ENCODE data around the gene UFSP2. TPM values are rescaled to one million over a fixed set of nuclear protein-coding genes. Genes with fewer than 3 reads are reported as not detected.

UFSP2 gene
- total RNA-seq, 3 donors from 2014 or later, result 19.3 to 32.9 (median 20.2) TPM

- ATAC-seq, result no peak
- H3K4me1 ChIP-seq (ENCODE audit: low read depth), result no peaks in the 10 kb centered on the region
- intact Hi-C loops (cut with DNase I, micrococcal nuclease), result no loop called here
- no peaks in the 10 kb centered on the region for H3K36me3 ChIP-seq (ENCODE audit: low read depth)
- no peak for TF ChIP-seq CTCF (IDR thresholded peaks at IDR 0.05)
- H3K9me3 ChIP-seq, result no peaks in the 10 kb centered on the region
- H3K4me3 ChIP-seq, result no peak overlapping the region
- DNase-seq, result no peak
These were observed 1.4 kb upstream of the UFSP2 start for GRCh38 chr4:185426960-185427688.

- no peak for TF ChIP-seq CTCF (IDR thresholded peaks at IDR 0.05)
- DNase-seq, result no peak
- intact Hi-C loops (cut with DNase I, micrococcal nuclease), result no loop called here
- Histone ChIP-seq H3K9me3 (no peaks in the 10 kb centered on the region), H3K36me3 (ENCODE audit: low read depth) (no peaks in the 10 kb centered on the region), H3K4me3 (peak overlapping the region; percentile 86), H3K4me1 (ENCODE audit: low read depth) (no peaks in the 10 kb centered on the region)
- ATAC-seq, result peak; percentile 30
These were observed 688 bp downstream of the UFSP2 start for GRCh38 chr4:185424905-185425646.

- TF ChIP-seq CTCF (IDR thresholded peaks at IDR 0.05), result no peak
- no peak for DNase-seq
- intact Hi-C loops (cut with DNase I, micrococcal nuclease), result no loop called here
- no peaks in the 10 kb centered on the region for H3K36me3 ChIP-seq (ENCODE audit: low read depth)
- H3K4me3 ChIP-seq, result no peak overlapping the region
- H3K4me1 ChIP-seq (ENCODE audit: low read depth), result no peaks in the 10 kb centered on the region
- H3K9me3 ChIP-seq, result no peaks in the 10 kb centered on the region
- no peak for ATAC-seq
These were observed 4.2 kb downstream of the UFSP2 start for GRCh38 chr4:185421366-185422124.

- H3K36me3 ChIP-seq (ENCODE audit: low read depth), result no peaks in the 10 kb centered on the region
- DNase-seq, result no peak
- intact Hi-C loops (cut with DNase I, micrococcal nuclease), result no loop called here
- no peaks in the 10 kb centered on the region for H3K4me1 ChIP-seq (ENCODE audit: low read depth)
- no peaks in the 10 kb centered on the region for H3K9me3 ChIP-seq
- no peak for TF ChIP-seq CTCF (IDR thresholded peaks at IDR 0.05)
- ATAC-seq, result no peak
- no peak overlapping the region for H3K4me3 ChIP-seq
These were observed 8.8 kb downstream of the UFSP2 start for GRCh38 chr4:185416955-185417354.

- DNase-seq (no peak), ATAC-seq (no peak)
- H3K4me1 ChIP-seq (ENCODE audit: low read depth), result no peaks in the 10 kb centered on the region
- no peak for TF ChIP-seq CTCF (IDR thresholded peaks at IDR 0.05)
- H3K4me3 ChIP-seq, result no peak overlapping the region
- intact Hi-C loops (cut with DNase I, micrococcal nuclease), result no loop called here
- no peaks in the 10 kb centered on the region for H3K36me3 ChIP-seq (ENCODE audit: low read depth)
- H3K9me3 ChIP-seq, result no peaks in the 10 kb centered on the region
These were observed 13.4 kb downstream of the UFSP2 start for GRCh38 chr4:185412412-185412811.
